HG03135 (cell line): ENCODE results near the gene ATP7B.

ENCODE experiments used
- ATAC-seq: cut with Tn5 transposase; IDR thresholded peaks from one replicate; pipeline ENCODE4 v1.9.1; 2021; ENCODE audit warnings: mild to moderate bottlenecking, moderate library complexity; ENCODE audit not compliant: unreplicated experiment

Gene ATP7B

DNA sequence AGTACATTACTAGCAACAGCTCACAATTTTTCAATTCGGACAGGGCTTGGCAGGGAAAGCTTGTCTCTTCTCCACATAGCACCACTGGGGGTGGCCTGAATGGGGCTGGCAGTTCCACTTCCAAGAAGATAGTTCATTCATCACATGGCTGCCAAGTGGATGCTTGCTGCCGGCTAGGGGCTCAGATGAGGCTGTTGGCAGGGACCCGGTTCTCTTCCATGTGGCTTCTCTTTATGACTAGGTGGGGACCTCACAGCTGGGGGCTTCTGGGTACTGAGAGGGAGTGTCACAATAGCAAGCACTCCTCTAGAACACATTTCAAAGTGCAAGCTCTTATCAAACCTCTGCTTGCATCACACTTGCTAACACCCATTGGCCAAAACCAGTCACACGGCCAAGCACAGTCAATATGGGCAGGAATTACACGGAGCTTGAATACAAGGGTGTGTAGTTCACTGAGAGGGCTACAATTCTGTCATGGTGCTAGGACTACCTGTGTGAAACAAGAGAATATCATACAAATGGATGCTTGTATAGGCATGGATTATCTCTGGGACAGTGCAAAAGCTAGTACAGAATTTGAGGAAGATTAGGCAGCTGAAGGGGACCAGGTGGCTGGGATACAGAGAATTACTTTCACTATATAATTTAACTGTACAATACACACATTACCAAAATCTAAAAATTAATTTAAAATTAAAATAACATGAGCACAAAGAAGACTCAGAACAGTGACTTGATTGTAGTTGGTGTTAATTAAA is 32.3 kb downstream of the ATP7B start:
- no peak for ATAC-seq

DNA sequence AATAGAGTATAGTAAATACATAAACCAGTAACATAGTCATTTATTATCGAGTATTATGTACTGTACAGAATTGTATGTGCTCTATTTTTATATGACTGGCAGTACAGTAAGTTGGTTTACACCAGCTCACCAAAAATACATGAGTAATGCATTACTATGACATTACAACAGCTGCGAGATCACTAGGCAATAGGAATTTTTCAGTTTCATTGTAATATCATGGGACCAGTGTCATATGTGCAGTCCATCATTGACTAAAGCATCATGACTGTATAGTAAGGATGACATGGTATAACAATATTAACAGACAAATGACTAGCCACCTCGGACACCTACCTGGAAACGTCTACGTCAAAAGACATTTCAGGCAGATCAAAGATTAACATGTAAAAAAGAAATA is 33.6 kb downstream of the ATP7B start:
- no peak for ATAC-seq

DNA sequence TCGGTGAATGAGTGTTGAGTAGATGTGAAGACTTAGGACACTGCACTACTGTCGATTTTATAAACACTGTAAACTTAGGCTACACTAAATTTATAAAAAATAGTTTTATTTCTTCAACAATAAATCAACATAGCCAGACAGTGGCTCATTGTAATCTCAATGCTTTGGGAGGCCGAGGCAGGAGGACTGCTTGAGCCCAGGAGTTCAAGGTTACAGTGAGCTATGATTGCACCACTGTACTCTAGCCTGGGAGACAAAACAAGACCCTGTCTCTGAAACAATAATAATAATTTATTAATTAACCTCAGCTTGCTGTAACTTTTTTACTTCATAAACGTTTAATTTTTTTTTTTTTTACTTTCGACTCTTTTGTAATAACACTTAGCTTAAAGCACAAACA is 34.4 kb downstream of the ATP7B start:
- ATAC-seq = no peak

DNA sequence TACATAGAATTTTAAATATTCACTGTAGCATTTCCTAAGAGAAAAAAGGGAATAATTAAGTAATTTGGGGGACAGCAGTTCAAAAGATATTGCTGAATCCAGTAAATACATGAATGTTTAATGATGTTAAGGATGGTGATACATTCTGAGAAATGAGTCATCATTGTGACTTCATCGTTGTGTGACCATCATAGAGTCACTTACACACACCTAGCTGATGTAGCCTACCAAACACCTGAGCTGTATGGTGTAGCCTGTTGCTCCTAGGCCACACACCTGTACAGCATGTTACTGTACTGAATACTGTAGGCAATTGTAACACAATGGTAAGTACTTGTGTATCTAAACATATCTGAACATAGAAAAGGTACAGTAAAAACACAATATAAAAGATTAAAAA is 34.8 kb downstream of the ATP7B start:
- no peak for ATAC-seq

DNA sequence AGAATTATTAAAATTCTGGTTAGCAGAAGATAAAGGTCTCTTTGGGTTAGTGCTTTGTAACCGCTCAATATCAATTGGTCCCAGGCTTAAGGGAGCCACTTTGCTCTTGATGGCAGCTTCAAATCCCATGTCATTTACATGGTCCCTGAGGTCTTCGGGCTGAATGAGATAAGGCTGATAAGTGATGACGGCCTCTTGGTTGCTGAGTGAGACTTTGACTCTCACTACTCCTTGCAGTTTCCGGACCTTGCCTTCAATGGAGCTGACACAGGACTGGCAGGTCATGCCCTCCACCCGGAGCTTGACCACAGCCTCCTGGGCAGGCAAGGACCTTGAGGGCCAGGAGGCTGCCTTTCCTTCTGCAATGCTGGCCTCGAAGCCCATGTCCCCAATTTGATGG is 36.8 kb downstream of the ATP7B start:
- ATAC-seq = no peak

DNA sequence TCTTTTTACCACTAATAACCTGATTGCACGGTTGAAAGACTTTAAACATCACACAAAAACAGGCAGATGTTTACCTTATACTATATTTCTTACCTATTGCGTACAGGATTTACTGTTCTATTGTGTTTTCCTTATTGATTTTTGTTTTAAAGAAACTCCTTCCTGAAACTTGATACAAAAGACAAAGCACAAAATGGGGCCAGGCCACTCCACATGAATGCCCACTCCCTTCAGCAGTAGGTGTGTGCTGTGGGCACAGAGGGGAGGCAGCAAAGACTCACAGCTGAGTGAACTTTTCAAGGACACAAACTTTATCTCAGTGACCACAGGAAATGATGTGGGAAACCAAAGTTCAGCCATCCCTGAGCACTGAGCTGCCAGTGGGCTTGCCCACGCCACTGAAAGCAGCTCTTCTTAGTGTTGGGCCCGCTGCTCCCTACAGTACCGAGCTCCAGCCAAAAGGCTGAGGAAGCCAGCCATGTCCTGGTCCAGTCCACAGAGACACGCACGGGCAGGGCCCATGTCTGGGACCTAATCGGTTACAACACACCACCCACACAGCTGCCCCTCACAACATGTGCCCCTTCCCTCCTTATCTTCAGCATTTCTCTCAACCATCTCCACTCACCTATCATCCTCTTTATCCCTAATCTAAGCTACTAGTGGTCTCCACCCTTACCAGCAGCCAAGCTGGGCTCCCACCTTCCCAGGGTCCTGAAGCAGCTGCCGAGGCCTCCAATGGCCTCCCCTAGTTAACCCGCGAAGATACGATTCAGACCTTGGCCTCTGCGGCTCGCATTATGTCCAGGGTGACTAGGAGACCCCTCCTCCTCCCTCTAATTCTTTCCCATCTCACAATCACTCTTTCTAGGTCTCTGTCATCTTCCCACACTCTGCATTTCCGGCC is 39.5 kb downstream of the ATP7B start:
- ATAC-seq = no peak

DNA sequence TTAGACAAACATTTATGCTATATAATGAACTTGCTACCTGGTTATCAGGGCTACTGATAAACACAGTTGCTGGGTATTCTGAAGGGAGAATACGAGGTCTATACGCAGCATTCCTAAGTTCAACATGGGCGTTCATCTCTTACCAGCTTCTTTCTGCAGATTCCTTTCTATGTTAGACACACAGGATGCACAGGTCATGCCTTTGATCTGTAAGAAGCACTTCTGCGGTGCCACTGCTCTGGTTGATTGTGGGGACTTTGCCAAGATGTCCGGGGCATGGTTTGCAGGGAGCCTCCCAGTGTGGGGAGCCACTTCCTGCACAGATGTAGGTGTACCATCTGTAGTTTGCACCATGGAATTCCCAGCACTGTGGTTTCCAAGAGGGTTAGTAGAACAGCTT is 40.9 kb downstream of the ATP7B start:
- no peak for ATAC-seq

DNA sequence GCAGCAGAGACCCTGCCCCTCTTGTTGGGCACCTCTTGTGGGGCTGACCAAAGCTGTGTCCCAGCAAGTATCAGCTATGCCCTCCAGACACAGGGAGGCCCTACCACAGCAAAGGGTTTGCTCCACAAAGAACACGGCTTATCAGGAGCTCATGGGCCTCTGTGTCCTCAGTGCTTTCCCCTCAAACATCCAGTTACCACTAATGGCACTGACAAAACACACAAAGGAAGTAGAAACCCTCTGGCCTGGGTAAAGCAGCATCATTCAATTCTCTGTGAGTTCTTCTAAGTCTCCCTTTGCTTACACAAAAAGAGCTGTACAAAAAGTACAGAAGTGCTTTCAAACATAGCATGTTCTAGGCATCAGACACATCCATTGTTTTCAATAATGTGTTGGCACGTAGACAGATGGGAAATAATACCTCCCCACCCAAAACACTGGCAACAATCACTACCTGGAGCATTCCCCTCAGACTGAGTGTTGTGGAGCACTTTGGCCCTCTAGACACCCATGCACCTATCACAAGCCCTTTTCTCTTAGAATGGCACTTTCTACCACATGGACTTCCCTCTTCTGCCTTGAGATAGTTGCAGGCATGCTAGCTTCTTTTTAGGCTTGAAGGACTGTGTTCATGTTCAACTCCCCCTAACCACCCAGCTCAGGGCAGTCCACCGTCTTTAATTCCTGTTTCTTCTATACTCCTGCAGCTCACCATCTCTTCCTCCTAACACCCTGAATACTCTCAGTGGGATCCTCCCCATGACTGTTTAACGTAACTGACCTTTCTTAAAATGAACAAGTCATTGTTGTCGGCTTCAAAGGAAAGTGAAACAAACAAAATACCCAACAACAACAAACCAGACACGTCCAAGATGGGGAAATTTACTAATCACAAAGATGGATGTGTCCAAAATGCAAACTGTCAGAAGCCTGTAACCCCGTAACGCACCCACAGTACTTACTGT is 43.5 kb downstream of the ATP7B start:
- no peak for ATAC-seq

DNA sequence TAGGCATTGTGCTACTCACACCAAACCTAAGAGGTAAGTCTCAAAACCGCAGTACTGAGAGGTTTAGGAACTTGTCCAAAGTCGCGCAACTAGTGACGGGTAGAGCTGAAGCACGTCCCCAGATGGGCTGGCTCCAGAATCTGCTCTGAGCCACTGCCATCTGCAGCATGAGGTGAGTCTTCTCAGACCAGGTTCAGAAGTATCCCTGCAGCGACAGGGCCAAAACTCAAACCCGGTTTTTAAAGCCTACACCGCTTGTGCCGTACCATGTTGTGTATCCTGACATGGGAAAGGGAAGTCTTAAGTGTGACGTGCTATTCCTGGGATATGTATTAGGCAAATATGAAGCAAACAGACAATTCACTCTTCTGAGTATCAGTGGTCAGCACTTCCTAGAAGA is 45.1 kb downstream of the ATP7B start:
- ATAC-seq = no peak

DNA sequence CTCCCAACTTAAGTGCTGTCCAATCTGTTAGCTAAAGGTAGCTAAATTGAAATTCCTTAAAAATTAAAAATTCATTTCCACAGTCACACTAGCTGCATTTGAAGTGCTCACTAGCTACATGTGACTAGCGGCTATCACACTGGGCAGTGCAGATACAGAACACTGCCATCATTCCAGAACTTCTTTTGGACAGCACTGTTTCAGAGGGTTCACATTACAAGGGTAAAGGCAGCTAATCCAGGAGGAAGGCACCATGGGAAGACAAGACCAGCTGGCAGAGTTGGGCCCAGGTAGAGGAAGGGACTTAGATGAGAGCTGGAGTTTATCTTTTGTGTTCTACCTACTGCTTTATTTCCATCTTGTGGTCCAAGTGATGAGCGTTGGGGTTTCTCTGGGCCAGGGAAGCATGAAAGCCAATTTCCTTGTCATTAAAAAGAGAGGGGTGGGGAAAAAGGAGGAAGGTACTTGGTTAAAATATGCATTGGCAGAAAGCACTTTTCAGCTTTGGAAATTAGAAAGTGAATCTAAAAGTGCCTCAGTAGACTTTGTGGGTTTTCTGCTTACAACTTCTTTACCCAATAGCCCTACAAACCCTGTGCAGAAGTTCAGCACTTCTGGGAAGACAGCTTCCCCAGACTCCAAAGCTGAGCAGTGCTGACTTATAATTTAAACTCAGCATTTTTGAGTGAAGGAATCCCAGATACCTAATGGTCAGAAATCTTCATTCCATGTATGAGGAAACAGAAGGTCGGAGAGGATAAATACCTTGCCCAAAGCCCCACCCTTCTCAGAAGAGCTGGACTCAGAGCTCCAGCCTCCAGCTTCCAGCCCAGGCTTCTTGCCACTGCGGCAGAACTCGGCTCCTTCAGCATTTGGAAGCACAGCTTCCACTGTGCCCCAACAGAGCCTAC is 49.5 kb downstream of the ATP7B start:
- ATAC-seq = no peak

DNA sequence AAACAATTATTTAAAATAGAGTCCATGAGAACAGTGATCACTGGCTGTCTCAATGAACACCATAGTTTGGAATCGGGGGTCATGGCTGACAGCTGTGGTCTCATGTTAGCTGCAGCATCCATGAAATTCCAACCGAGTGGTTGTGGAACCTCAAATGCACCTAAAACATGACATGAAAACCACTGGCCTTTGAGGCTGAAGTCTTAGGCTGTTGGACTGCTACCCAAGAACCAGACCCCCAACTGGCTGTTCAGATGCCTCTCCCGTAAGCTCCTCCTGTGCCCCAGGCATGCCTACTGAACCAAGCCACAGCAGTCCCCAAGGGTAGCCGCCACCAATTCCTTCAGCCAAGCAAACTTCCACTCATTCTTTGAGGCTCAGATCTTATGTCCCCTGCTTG is 50.5 kb downstream of the ATP7B start:
- no peak for ATAC-seq

DNA sequence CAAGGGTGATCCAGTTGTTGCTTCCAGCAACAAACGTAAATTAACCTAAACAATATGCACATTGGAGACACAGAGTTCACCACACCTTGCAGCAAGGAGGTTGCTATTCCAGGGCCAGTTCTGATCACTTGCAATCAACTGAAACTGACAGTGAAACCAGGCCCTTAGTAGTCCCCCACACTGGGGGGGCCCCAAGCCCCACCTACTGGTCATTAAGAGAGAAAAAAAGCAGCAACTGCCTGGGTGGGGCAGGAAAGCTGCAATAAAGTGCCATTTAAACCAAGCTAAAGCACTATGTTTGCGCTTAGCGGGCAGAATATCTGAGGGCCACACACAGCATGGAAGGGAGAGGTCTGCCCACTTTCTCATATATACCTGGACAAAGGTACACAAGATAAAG is 51.5 kb downstream of the ATP7B start:
- ATAC-seq = peak; percentile 83

DNA sequence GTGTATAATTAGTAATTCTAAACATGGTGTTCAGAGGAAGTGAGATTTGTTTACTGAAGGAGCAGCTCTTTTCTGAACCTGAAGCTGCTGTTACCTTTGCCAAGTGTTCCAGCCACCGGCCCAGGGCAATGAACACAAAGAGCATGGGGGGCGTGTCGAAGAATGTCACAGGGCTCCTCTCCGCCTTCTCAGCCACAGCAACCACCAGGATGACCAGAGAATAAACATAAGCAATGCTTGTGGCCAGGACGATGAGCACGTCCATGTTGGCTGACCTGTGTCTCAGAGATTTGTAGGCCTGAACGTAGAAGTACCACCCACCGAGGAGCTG is 53.1 kb downstream of the ATP7B start:
- ATAC-seq = no peak

DNA sequence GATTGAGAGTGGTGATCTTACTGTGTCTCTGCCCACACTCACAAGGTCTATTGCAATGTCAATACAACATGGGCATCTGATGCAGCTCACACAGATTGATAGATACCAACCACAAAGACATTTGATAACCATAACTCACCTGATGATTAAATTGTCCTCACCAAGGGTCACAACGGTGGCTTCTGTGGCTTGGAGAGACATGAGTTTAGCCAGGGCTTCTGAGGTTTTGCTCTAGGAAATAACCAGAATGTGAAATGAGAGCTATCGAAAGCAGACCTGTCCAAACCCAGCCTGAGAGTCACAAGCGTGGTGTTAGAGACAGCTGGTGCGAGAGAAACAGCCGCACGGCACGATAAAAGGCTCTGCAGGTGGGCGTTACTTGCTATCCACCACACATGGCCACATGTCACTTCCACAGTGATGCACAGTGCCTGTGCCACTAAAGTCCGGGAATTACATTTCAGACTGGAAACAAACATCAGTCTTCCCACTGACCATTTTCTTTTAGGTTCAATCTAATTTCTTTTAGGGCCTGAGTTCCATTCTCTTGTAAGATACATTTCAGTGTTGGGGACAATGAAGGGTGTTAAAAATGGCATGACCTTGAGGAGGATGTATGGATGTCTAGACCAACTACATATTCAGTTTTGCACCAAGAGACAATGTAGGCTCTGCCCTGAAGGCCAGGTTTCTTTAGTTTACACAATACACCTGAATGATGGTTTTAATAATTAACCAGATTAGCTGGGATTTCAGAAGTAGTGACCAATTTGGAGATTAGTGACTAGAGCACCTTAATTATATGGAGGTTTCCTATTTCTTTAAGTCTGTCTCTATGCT is 53.7 kb downstream of the ATP7B start:
- no peak for ATAC-seq

DNA sequence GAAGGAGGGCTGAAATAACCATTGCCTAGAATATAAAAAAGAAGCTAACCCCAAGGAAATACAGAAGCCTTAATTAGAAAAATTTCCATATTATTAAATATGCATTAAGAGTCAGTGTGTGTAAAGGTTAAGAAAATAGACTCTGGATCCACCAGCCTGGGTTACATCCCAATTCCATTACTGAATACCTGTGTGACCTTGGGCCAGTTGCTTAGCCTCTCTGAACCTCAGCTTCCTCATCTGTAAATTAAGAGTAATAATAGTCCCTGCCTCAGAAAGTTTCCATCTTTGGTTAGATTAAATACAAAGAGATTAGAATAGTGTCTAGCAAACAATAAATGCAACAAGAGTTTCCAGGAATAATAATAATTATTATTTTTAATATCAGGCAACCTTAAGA is 54.5 kb downstream of the ATP7B start:
- ATAC-seq = no peak

DNA sequence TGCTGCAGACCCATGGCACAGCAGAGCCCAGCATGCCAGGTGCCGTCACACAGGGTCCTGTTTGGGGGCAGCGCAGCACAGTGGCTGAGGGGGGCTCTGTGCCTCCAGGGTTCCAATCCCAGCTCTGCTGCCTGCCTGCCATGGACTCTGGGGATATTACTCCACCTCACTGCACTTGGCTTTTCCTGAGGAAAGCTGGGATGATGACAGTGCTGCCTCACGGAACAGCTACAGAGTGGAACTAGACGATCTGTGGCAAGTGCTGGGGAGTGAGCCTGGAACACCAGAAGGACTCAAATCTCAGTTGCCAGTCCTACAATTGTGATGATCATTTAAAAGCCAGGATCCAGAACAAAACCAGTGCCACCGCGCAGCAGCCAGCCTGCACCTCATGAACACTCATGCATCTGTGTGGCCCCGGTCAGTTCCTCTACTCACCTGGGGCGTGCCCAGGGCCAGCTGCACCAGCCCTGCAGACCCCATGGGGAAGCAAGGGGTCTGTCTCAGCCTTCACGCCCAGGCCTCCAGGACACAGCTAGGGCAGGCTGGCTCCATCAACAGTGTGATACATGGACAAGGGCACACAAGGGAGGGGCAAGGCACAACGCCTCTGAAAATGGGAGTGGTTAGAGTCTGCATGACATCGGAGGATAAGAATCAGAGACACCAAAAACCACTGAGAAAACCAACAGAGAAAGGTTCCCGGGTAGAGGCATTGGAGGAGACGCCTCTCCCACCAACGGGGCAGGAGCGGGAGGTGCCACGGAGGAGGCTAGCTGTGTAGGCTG is 55.2 kb downstream of the ATP7B start:
- no peak for ATAC-seq

DNA sequence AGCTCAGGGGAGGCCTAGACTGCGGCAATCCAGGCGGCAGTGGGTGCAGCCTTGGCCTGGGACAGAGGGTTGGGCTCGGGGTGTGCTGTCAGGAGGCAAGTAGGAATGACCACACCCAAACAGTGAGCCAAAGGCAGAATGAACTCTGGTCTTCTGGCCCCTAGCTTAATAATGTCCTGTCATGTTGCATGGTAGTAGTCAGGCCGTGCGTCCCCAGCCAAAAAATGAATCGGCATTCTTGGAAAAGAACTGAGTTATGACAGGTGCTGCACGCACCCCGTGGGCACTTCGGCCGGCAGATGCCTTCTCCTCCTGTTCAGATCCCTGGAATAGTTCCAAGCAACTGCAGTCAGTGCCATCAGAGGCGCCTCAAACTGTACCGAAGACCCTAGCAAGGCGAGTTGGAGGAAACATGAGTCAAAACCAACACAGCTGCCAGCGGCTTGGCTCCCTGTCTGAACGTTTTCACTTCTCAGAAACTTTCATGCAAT is 55.9 kb downstream of the ATP7B start:
- no peak for ATAC-seq
